A673 (cell line): Measurements from ENCODE around the gene TEC. TPM values are rescaled to one million over a fixed set of nuclear protein-coding genes. Genes with fewer than 3 reads are reported as not detected.

ENCODE experiments used
- BruUV-seq: library from RNA; stranded (reverse); fragments of 400-500 nt; replicated peaks from 2 replicates; lab custom pipeline; 2021; lab: Mats Ljungman, UMichigan
- CTCF ChIA-PET: fragments of 300-600 bp; sonication (Branson Sonifier 250); formaldehyde crosslinking; loops from one replicate; lab custom pipeline; 2022; ENCODE audit warnings: antibody characterized with exemption; lab: Charles Lee
- POLR2A ChIA-PET: fragments of 300-600 bp; sonication (Branson Sonifier 250); formaldehyde crosslinking; loops from one replicate; lab custom pipeline; 2022; ENCODE audit warnings: antibody characterized with exemption; ENCODE audit not compliant: low non-redundant PET; lab: Charles Lee
- DNase-seq: peaks from one replicate; pipeline ENCODE4 v3.0.0-alpha.2; 2015; ENCODE audit warnings: low spot score
- H3K27ac ChIP-seq: fragments of 200-600 bp; sonication (generic); 2 replicates; pipeline ENCODE4 v1.5.1; 2016; ENCODE audit warnings: mixed run types, low read depth, mild to moderate bottlenecking, mixed read lengths, antibody characterized with exemption, low read length; ENCODE audit not compliant: poor library complexity, severe bottlenecking
- H3K27me3 ChIP-seq: fragments of 200-600 bp; sonication (generic); replicated peaks from 2 replicates; pipeline ENCODE4 v1.6.1; 2017; ENCODE audit warnings: mixed run types, low read depth, mild to moderate bottlenecking, mixed read lengths, antibody characterized with exemption, low read length; ENCODE audit not compliant: insufficient read depth, poor library complexity
- H3K36me3 ChIP-seq: fragments of 200-600 bp; sonication (generic); 2 replicates; pipeline ENCODE4 v1.6.1; 2016; ENCODE audit warnings: mixed run types, mild to moderate bottlenecking, mixed read lengths, antibody characterized with exemption, low read length; ENCODE audit not compliant: insufficient read depth, poor library complexity, severe bottlenecking
- H3K4me1 ChIP-seq: fragments of 200-600 bp; sonication (generic); 2 replicates; pipeline ENCODE4 v1.6.1; 2017; ENCODE audit warnings: mixed run types, mild to moderate bottlenecking, mixed read lengths, antibody characterized with exemption, low read length; ENCODE audit not compliant: insufficient read depth, poor library complexity, severe bottlenecking
- H3K4me3 ChIP-seq: fragments of 200-600 bp; sonication (generic); 2 replicates; pipeline ENCODE4 v1.5.1; 2016; ENCODE audit warnings: low read depth, mixed run types, mild to moderate bottlenecking, mixed read lengths, low read length; ENCODE audit not compliant: poor library complexity, severe bottlenecking
- H3K9me3 ChIP-seq: fragments of 200-600 bp; sonication (generic); 2 replicates; pipeline ENCODE4 v1.6.1; 2016; ENCODE audit warnings: mixed run types, low read depth, mild to moderate bottlenecking, mixed read lengths, antibody characterized with exemption, low read length; ENCODE audit not compliant: poor library complexity, severe bottlenecking
- EZH2 ChIP-seq: fragments of 200-600 bp; sonication (generic); IDR thresholded peaks from 2 replicates; pipeline ENCODE4 v1.6.1; 2017; ENCODE audit warnings: borderline replicate concordance, low read depth, mild to moderate bottlenecking, mixed read lengths, antibody characterized with exemption, low read length; ENCODE audit not compliant: poor library complexity, severe bottlenecking
- intact Hi-C: fragments of 100-400 bp; cut with micrococcal nuclease; formaldehyde crosslinking; loops from one replicate; pipeline ENCODE4 v1.10.0; 2022; ENCODE audit not compliant: unreplicated experiment
- total RNA-seq: library from RNA; stranded (reverse); gene quantifications from 2 replicates; pipeline ENCODE4 v1.2.3, GENCODE V29; 2021
- TF ChIP-seq, protein P1 (sequence below): fragments of 300-800, 200-600 bp; sonication (generic); conservative IDR thresholded peaks from 2 replicates; pipeline ENCODE4 v1.5.1; 2017; ENCODE audit warnings: low read depth, mild to moderate bottlenecking, antibody characterized with exemption, low read length, moderate library complexity, mixed read lengths

The TEC gene
- total RNA-seq, 1 experiment from 2014 or later = 6.8 TPM

- CTCF ChIA-PET = no interaction called here
- no peak overlapping the region for H3K4me3 ChIP-seq
- H3K9me3 ChIP-seq = no peaks in the 10 kb centered on the region
- DNase-seq = no peak
- H3K27ac ChIP-seq = no peak overlapping the region
- H3K36me3 ChIP-seq = no peaks in the 10 kb centered on the region
- H3K27me3 ChIP-seq = no peaks in the 10 kb centered on the region
- TF ChIP-seq, protein P1, sequence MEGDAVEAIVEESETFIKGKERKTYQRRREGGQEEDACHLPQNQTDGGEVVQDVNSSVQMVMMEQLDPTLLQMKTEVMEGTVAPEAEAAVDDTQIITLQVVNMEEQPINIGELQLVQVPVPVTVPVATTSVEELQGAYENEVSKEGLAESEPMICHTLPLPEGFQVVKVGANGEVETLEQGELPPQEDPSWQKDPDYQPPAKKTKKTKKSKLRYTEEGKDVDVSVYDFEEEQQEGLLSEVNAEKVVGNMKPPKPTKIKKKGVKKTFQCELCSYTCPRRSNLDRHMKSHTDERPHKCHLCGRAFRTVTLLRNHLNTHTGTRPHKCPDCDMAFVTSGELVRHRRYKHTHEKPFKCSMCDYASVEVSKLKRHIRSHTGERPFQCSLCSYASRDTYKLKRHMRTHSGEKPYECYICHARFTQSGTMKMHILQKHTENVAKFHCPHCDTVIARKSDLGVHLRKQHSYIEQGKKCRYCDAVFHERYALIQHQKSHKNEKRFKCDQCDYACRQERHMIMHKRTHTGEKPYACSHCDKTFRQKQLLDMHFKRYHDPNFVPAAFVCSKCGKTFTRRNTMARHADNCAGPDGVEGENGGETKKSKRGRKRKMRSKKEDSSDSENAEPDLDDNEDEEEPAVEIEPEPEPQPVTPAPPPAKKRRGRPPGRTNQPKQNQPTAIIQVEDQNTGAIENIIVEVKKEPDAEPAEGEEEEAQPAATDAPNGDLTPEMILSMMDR = no peak
- no peak for TF ChIP-seq EZH2
- intact Hi-C loops = no loop called here
- no peaks in the 10 kb centered on the region for H3K4me1 ChIP-seq
- POLR2A ChIA-PET = no interaction called here
- no TSS peak for BruUV-seq
Measured at GRCh38 chr4:48227662-48228061, 42.0 kb downstream of the TEC start.

- BruUV-seq = no TSS peak
- intact Hi-C loops = no loop called here
- POLR2A ChIA-PET = no interaction called here
- no peak overlapping the region for H3K4me3 ChIP-seq
- CTCF ChIA-PET = no interaction called here
- H3K36me3 ChIP-seq = no peaks in the 10 kb centered on the region
- H3K27me3 ChIP-seq = no peaks in the 10 kb centered on the region
- TF ChIP-seq, protein P1 = no peak
- no peak for TF ChIP-seq EZH2
- DNase-seq = no peak
- no peaks in the 10 kb centered on the region for H3K9me3 ChIP-seq
- H3K4me1 ChIP-seq = no peaks in the 10 kb centered on the region
- no peak overlapping the region for H3K27ac ChIP-seq
Measured at GRCh38 chr4:48226199-48226598, 43.4 kb downstream of the TEC start.

DNA sequence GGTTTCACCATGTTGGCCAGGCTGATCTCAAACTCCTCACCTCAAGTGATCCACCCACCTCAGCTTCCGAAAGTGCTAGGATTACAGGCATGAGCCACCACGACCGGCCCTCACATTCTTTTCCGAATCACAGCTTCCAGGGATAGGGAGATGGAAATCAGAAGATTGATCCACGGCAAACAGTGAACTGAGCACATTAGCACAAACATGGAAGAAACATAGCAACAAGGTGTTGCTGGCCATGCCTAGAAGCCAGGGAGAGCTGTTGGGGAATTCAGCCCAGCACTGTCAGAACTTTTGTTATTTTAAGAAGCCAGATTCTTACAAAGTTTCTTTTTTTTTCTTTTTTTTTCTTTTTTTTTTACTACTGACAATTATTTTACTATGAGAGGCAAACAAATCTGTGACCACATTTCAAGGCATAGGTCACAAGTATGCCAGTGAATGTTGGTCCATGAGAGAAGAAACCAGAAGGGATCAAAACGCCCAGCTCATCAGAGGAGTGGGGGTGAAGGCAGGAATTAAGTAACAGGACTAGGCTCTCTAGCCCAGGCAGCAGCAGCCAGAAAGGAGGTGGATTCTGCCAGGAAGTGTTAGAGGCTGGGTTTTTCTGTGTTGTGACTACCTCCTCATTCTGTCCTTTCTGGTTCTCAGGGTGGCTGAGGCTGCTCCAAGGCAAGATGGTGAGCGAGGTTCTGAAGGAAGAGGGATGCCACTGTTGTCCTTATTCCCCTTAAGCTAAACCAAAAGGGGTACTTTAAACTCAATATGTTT lies 44.1 kb downstream of the TEC start:
- intact Hi-C loops = no loop called here
- no peak overlapping the region for H3K4me3 ChIP-seq
- no TSS peak for BruUV-seq
- no peak for DNase-seq
- CTCF ChIA-PET = no interaction called here
- no peaks in the 10 kb centered on the region for H3K36me3 ChIP-seq
- no peaks in the 10 kb centered on the region for H3K4me1 ChIP-seq
- H3K9me3 ChIP-seq = no peaks in the 10 kb centered on the region
- TF ChIP-seq EZH2 = no peak
- TF ChIP-seq, protein P1 = no peak
- no peak overlapping the region for H3K27ac ChIP-seq
- POLR2A ChIA-PET = no interaction called here
- H3K27me3 ChIP-seq = no peaks in the 10 kb centered on the region
